Liver (tissue), 9 donors: ENCODE data around the gene USP6NL. TPM values are rescaled to one million over a fixed set of nuclear protein-coding genes. Genes with fewer than 3 reads are reported as not detected.

Source experiments
- DNase-seq: peaks from one replicate; pipeline ENCODE4 v3.0.0-alpha.2; 2017; ENCODE audit warnings: low spot score
- H3K27ac ChIP-seq, 2 donors: one replicate each; pipeline ENCODE4 v1.7.0; 2013; ENCODE audit warnings: inconsistent platforms in 2 of 2, low read length in 2 of 2, control low read depth in 1 of 2, low read depth in 1 of 2, mild to moderate bottlenecking in 1 of 2
- H3K27me3 ChIP-seq, 4 donors: one replicate each; pipeline versions ENCODE4 v1.6.1 to v1.7.0; 2013; ENCODE audit warnings: low read length in 3 of 4, inconsistent platforms in 1 of 4, mild to moderate bottlenecking in 1 of 4, moderate library complexity in 1 of 4; ENCODE audit not compliant: control insufficient read depth in 4 of 4, insufficient read depth in 4 of 4
- H3K36me3 ChIP-seq, 4 donors: one replicate each; pipeline versions ENCODE4 v1.6.1 to v1.7.0; 2013; ENCODE audit warnings: low read length in 3 of 4, mild to moderate bottlenecking in 3 of 4, low read depth in 1 of 4, moderate library complexity in 1 of 4; ENCODE audit not compliant: control insufficient read depth in 4 of 4, insufficient read depth in 3 of 4
- H3K4me1 ChIP-seq, 4 donors: one replicate each; pipeline versions ENCODE4 v1.6.1 to v1.7.0; 2013; ENCODE audit warnings: low read length in 3 of 4, mild to moderate bottlenecking in 3 of 4, moderate library complexity in 1 of 4; ENCODE audit not compliant: control insufficient read depth in 4 of 4, insufficient read depth in 4 of 4
- H3K4me3 ChIP-seq, 3 donors: one replicate each; pipeline versions ENCODE4 v1.6.1 to v1.7.0; 2013; ENCODE audit warnings: low read length in 3 of 3, control low read depth in 1 of 3, low read depth in 1 of 3, mild to moderate bottlenecking in 1 of 3
- H3K9ac ChIP-seq, 2 donors: one replicate each; pipeline ENCODE4 v1.7.0; 2013; ENCODE audit warnings: low read length in 2 of 2, mild to moderate bottlenecking in 2 of 2, moderate library complexity in 2 of 2, control low read depth in 1 of 2, low read depth in 1 of 2
- H3K9me3 ChIP-seq, 4 donors: one replicate each; pipeline versions ENCODE4 v1.6.1 to v1.7.0; 2013; ENCODE audit warnings: low read length in 3 of 4; ENCODE audit not compliant: control insufficient read depth in 4 of 4
- CTCF ChIP-seq: fragments of 150-350 bp; IDR thresholded peaks from 2 replicates; pipeline ENCODE4 v1.5.1; 2017; ENCODE audit warnings: improper control_type of control experiment, low read depth, low read length; ENCODE audit not compliant: missing input control
- EGR1 ChIP-seq, 2 donors: IDR thresholded peaks; 2 replicates each; pipeline ENCODE4 v1.6.1; 2016 to 2018; ENCODE audit warnings: antibody characterized with exemption in 2 of 2, low read depth in 2 of 2
- FOXA1 ChIP-seq: IDR thresholded peaks from 2 replicates; pipeline ENCODE4 v1.6.1; 2016; ENCODE audit warnings: antibody characterized with exemption
- FOXA2 ChIP-seq: IDR thresholded peaks from 2 replicates; pipeline ENCODE4 v1.6.1; 2016; ENCODE audit warnings: antibody characterized with exemption
- GABPA ChIP-seq, 2 donors: IDR thresholded peaks in 1 of 2; conservative IDR thresholded peaks in 1 of 2; 2 replicates each; pipeline ENCODE4 v1.6.1; 2016; ENCODE audit warnings: antibody characterized with exemption in 2 of 2, mild to moderate bottlenecking in 1 of 2, moderate library complexity in 1 of 2
- HNF4A ChIP-seq, 2 donors: conservative IDR thresholded peaks; 2 replicates each; pipeline ENCODE4 v1.6.1; 2016; ENCODE audit warnings: antibody characterized with exemption in 2 of 2, mild to moderate bottlenecking in 2 of 2
- HNF4G ChIP-seq: IDR thresholded peaks from 2 replicates; pipeline ENCODE4 v1.6.1; 2016; ENCODE audit warnings: antibody characterized with exemption
- JUND ChIP-seq, 2 donors: IDR thresholded peaks; 2 replicates each; pipeline ENCODE4 v1.6.1; 2016; ENCODE audit warnings: antibody characterized with exemption in 2 of 2
- MAX ChIP-seq: IDR thresholded peaks from 2 replicates; pipeline ENCODE4 v1.6.1; 2016; ENCODE audit warnings: antibody characterized with exemption
- NR2F2 ChIP-seq: IDR thresholded peaks from 2 replicates; pipeline ENCODE4 v1.6.1; 2016; ENCODE audit warnings: antibody characterized with exemption
- RAD21 ChIP-seq, 2 donors: IDR thresholded peaks; 2 replicates each; pipeline ENCODE4 v1.6.1; 2016; ENCODE audit warnings: antibody characterized with exemption in 2 of 2, mild to moderate bottlenecking in 2 of 2
- REST ChIP-seq: IDR thresholded peaks from 2 replicates; pipeline ENCODE4 v1.6.1; 2016; ENCODE audit warnings: antibody characterized with exemption, mild to moderate bottlenecking
- RXRA ChIP-seq, 2 donors: IDR thresholded peaks; 2 replicates each; pipeline ENCODE4 v1.6.1; 2017 to 2018; ENCODE audit warnings: antibody characterized with exemption in 2 of 2, mild to moderate bottlenecking in 1 of 2
- SP1 ChIP-seq: IDR thresholded peaks from 2 replicates; pipeline ENCODE4 v1.6.1; 2018; ENCODE audit warnings: antibody characterized with exemption, mild to moderate bottlenecking
- TAF1 ChIP-seq: conservative IDR thresholded peaks from 2 replicates; pipeline ENCODE4 v1.6.1; 2016; ENCODE audit warnings: antibody characterized with exemption, mild to moderate bottlenecking
- YY1 ChIP-seq: IDR thresholded peaks from 2 replicates; pipeline ENCODE4 v1.6.1; 2016; ENCODE audit warnings: antibody characterized with exemption, mild to moderate bottlenecking
- ZBTB33 ChIP-seq: IDR thresholded peaks from 2 replicates; pipeline ENCODE4 v1.6.1; 2016; ENCODE audit warnings: antibody characterized with exemption
- WGBS: extraction: QIAGEN DNeasy Blood & Tissue Kit; methylation state at CpG from one replicate; pipeline ENCODE4 v1.1.7; 2013; 5-methylcytosine and 5-hydroxymethylcytosine counted together
- polyA plus RNA-seq, 2 donors: library from polyadenylated mRNA; stranded (reverse) in 1 of 2; unstranded in 1 of 2; fragments of 200-250 nt in 1 of 2; fragments of >200 nt in 1 of 2; fragmentation: Nextera tagmentation in 1 of 2; extraction: Ambion mirVana in 1 of 2; gene quantifications; one replicate each; pipeline versions ENCODE4 v1.2.1 to v1.2.3, GENCODE V29; 2013 to 2015
- total RNA-seq, 2 donors: library from RNA; depleted of rRNA; stranded (reverse); fragments of >200 nt; gene quantifications; one replicate each; pipeline ENCODE4 v1.2.3, GENCODE V29; 2014
- TF ChIP-seq, protein P1 (sequence below): IDR thresholded peaks from 2 replicates; pipeline ENCODE4 v1.6.1; 2016; ENCODE audit warnings: antibody characterized with exemption
- donor health status: healthy.
- donor health status: healthy.
- donor health status: healthy.
- donor health status: healthy.
- donor health status: healthy.

The USP6NL gene
- total and polyA plus RNA-seq, 4 donors = 3.8 to 15.0 (median 10.2) TPM

GRCh38 chr10:11576092-11576809 is 35.2 kb downstream of the USP6NL start:
- WGBS = 90% methylated on average over 6 of the region's 6 CpGs
- Histone ChIP-seq H3K27me3 (no peaks in the 10 kb centered on the region), H3K4me1 (peaks cover 7 to 24% (median 15%) of the 10 kb centered on the region in 4 donors), H3K36me3 (no peaks in the 10 kb centered on the region), H3K27ac (no peak overlapping the region), H3K4me3 (no peak overlapping the region), H3K9ac (no peak overlapping the region), H3K9me3 (no peaks in the 10 kb centered on the region)
- no peak for DNase-seq
- no peak for TF ChIP-seq MAX
- TF ChIP-seq GABPA (IDR thresholded peaks at IDR 0.05 in 1 of 2, conservative IDR thresholded peaks at IDR 0.05 in 1 of 2) = no peak
- TF ChIP-seq FOXA1 = no peak
- TF ChIP-seq RAD21 (IDR thresholded peaks at IDR 0.05) = no peak
- TF ChIP-seq RXRA (IDR thresholded peaks at IDR 0.05) = no peak
- TF ChIP-seq HNF4A (conservative IDR thresholded peaks at IDR 0.05) = no peak
- TF ChIP-seq REST = no peak
- TF ChIP-seq TAF1 = no peak
- no peak for TF ChIP-seq HNF4G
- TF ChIP-seq ZBTB33 = no peak
- TF ChIP-seq EGR1 (IDR thresholded peaks at IDR 0.05; ENCODE audit: low read depth in 2 of 2) = no peak
- TF ChIP-seq FOXA2 = no peak
- TF ChIP-seq YY1 = no peak
- no peak for TF ChIP-seq SP1
- no peak for TF ChIP-seq NR2F2

GRCh38 chr10:11573497-11573896 is 38.0 kb downstream of the USP6NL start:
- H3K36me3 ChIP-seq = no peaks in the 10 kb centered on the region
- H3K4me3 ChIP-seq = no peak overlapping the region
- H3K9ac ChIP-seq = no peak overlapping the region
- DNase-seq = no peak
- 67% methylated on average over 3 of the region's 3 CpGs for WGBS
- H3K9me3 ChIP-seq = no peaks in the 10 kb centered on the region
- H3K4me1 ChIP-seq = peaks cover 0 to 16% (median 6%) of the 10 kb centered on the region in 4 donors
- H3K27ac ChIP-seq = no peak overlapping the region
- H3K27me3 ChIP-seq = no peaks in the 10 kb centered on the region
- TF ChIP-seq SP1 = no peak
- no peak for TF ChIP-seq ZBTB33
- TF ChIP-seq NR2F2 = no peak
- TF ChIP-seq FOXA2 = no peak
- no peak for TF ChIP-seq FOXA1
- TF ChIP-seq JUND (IDR thresholded peaks at IDR 0.05) = no peak
- TF ChIP-seq CTCF = no peak
- no peak for TF ChIP-seq TAF1
- TF ChIP-seq EGR1 (IDR thresholded peaks at IDR 0.05; ENCODE audit: low read depth in 2 of 2) = no peak
- TF ChIP-seq GABPA (IDR thresholded peaks at IDR 0.05 in 1 of 2, conservative IDR thresholded peaks at IDR 0.05 in 1 of 2) = no peak
- TF ChIP-seq, protein P1, sequence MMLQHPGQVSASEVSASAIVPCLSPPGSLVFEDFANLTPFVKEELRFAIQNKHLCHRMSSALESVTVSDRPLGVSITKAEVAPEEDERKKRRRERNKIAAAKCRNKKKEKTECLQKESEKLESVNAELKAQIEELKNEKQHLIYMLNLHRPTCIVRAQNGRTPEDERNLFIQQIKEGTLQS = no peak
- no peak for TF ChIP-seq YY1
- no peak for TF ChIP-seq REST
